KOPT-K1 (cell line): ENCODE measurements around the gene DEDD.
A peak's percentile ranks its signal among the peaks of the same experiment; 100 is the strongest.

Experiments used
- H3K27ac ChIP-seq: fragments of 200-600 bp; sonication (generic); 2 replicates; pipeline ENCODE4 v1.5.1; 2016; ENCODE audit warnings: antibody characterized with exemption, mild to moderate bottlenecking, low read depth, low read length; ENCODE audit not compliant: poor library complexity, severe bottlenecking
- H3K36me3 ChIP-seq: fragments of 200-600 bp; sonication (generic); 2 replicates; pipeline ENCODE4 v1.5.1; 2017; ENCODE audit warnings: antibody characterized with exemption, mild to moderate bottlenecking, low read length, moderate library complexity; ENCODE audit not compliant: insufficient read depth
- H3K9me3 ChIP-seq: fragments of 200-600 bp; sonication (generic); 2 replicates; pipeline ENCODE4 v1.5.1; 2017; ENCODE audit warnings: antibody characterized with exemption, low read length, mild to moderate bottlenecking; ENCODE audit not compliant: insufficient read depth, poor library complexity, severe bottlenecking

Gene DEDD

DNA sequence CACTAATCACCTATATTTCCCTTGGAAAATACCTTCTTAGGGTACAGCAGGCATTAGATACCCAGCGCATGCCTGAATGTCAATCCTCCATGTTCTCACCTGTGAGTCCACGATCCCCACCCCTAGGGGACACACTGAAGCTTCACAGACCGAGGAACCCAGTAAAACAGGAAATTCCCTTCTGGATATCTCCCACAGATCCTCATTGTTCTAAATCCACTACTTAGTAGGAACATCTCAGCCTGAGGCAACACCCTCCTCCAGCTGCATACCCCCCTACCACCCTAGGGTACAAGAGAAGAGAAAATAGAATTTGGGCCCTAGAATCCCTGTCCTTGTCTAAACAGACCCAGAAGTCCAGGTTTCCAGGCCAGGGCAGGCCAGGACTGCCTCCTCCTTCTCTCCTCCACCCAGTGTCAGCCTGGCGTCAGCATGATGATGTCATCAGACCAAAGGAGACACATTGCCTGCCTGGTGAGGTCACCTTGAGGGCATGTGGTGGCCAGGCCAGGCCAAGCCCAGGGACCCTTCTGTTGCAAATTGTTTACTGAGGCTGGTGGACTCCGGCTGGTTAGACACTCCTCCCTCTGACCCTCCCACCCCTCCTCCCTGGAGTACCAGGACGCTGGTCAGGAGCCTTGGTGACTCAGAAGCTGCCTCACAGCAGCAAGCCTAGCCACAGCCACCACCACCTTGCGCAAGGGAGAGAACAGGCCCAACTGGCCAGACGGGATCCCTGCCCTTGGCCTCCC is 49.3 kb downstream of the DEDD start:
- no peak overlapping the region for H3K27ac ChIP-seq
- no peaks in the 10 kb centered on the region for H3K36me3 ChIP-seq
- no peaks in the 10 kb centered on the region for H3K9me3 ChIP-seq

DNA sequence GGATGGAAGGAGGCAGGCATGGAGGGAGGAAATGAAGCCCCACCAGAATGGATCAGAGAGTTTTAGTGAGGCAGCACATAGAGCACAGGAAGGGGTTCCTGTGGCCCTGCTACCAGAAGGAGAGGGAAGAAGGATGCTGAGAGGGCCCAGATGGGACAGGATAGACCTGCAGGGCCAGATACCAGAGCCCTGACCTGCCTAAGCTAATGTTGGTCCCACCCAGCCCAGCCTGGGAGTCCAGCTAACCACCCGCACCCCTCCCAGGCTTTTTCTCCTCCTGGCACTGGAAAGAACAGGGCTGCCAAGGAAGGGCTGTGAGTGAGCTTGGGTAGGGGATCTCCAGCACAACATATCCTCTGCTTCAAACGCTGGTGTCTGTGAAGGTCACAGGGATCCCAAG is 50.0 kb downstream of the DEDD start:
- no peak overlapping the region for H3K27ac ChIP-seq

DNA sequence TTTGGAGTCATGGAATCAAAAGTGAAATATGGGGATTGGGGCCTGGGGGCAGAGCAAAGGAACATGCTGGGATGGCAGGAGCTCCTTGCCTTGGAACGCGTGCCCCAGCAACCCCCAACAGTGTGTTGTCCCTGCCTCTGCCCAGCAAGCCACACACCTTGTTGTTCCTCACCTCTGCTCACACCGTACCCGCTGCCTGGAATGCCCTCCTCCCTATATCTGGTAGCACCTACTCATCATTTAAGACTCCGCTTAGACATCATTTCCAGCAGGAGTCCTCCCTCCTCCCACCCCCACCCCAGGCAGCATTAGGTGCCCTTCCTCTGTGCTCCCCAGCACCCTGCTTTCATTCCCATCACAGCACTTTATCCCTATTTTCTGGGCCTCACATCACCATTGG is 50.9 kb downstream of the DEDD start:
- Histone ChIP-seq H3K27ac (no peak overlapping the region), H3K36me3 (no peaks in the 10 kb centered on the region), H3K9me3 (no peaks in the 10 kb centered on the region)

More for the DNA sequence above, 50.0 kb downstream of the DEDD start:
- no peaks in the 10 kb centered on the region for H3K36me3 ChIP-seq
- no peaks in the 10 kb centered on the region for H3K9me3 ChIP-seq

DNA sequence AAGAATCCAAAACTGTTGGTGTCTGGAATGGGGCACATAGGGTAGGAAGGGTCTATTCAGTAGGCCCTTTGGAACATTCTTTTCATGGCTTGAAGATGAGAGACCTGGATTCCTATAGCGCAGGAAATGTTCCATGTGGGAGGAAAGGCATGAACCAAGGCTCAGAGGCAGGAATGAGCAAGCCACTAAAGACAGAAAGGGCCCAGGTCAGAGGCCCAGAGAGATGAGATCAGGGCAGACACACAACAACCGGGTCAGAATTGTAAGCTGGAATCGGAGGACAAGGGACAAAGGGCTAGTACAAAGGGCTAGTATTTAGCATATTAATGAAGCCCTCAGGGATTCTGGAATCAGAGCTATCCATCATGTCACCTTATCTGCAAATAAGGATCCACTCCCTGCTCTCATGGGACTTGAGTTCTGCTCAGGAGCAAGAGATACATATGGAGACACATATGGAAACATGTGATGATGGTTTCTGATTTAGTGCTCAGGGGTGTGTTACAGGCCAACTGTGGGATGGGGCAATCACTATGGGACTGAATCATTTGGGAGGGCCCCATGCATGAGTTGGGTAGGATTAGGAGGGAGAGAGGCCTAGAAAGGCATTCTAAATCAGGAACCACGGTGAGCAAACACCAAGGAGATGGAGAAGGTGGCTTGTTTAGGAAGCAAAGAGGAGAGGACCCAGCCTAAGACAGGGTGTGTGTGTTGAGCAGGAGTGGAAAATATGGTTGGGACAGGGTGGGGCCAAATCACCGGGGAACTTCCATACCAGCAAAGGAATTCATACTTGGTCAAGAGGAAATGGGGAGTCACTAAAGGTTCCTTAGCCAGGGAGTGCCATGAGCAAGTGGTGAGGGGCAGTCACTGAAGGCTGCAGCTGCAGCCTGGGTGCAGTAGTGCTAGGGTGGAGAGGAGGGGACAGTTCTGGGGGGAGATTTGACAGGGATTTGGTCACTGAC is 51.7 kb downstream of the DEDD start:
- H3K27ac ChIP-seq = no peak overlapping the region
- no peaks in the 10 kb centered on the region for H3K36me3 ChIP-seq
- H3K9me3 ChIP-seq = no peaks in the 10 kb centered on the region

DNA sequence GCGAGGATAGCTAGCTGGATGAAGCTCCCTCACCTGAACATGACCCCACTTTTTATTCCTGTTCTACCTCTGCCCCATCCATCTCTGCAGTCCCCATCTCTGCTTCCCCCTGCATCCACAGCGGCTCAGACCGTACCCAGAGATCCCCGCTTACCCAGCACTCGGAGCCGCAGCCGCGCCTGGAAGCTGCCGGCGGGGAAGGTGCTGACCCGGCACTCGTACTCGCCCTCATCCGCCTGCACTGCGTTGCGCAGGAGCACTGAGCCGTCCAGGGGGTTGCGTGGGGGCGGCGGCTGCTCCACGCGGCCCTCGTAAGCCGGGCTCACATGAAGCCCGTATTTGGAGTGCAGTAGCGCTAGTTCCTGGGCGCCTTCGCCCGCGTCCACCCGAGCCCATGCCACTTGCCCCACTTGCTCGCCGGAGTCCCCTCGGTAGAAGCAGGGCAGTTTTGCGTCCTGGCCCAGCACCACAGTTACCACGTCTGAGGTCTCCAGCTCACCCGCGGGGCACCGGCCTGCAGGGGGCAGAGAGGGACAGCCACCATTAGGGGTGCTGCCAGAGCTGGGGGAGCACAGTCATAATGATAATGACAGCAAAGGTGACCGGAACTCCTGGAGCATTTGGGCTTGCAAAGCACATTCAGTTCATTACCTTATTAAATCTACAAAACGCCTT is 52.9 kb downstream of the DEDD start:
- no peaks in the 10 kb centered on the region for H3K9me3 ChIP-seq
- H3K27ac ChIP-seq = no peak overlapping the region
- no peaks in the 10 kb centered on the region for H3K36me3 ChIP-seq

DNA sequence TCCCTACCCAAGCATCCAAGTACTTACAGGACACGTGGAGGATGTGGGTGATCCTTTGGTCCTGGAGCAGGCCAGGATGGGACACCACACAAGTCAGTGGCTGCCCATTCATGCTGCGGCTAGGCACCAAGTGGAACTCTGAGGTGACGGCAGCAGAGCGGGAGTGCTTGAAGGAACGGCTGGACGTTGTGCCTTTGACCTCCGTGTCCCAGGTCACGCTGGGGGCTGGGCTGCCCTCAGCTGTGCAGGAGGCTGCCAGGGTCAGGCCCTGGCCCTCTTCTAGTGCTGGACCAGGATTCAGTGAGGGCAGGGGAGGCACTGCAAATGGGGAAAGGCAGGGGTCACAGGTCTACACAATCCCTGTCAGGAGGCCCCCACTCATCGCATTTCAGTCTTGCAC is 55.0 kb downstream of the DEDD start:
- Histone ChIP-seq H3K36me3 (no peaks in the 10 kb centered on the region), H3K27ac (no peak overlapping the region), H3K9me3 (no peaks in the 10 kb centered on the region)

DNA sequence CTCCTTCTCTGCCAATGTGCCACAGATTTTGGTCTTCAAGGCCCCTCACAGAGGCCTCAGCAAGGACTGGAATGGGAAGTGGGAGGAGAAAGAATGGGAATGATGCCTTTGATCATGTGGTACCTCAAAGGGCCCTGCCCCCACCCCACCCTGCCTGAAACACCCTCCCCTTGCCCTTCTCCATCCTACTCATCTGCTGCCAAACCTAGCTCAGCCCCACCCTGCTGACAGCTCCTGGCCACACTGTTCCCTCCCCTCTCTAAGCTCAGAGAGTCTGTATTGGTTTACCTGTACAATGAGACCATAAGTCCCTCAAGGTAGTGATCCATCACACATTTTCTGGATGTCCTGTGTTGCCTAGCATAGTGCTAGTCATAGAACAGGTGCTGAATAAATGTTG is 56.1 kb downstream of the DEDD start:
- no peak overlapping the region for H3K27ac ChIP-seq
- no peaks in the 10 kb centered on the region for H3K9me3 ChIP-seq
- no peaks in the 10 kb centered on the region for H3K36me3 ChIP-seq

DNA sequence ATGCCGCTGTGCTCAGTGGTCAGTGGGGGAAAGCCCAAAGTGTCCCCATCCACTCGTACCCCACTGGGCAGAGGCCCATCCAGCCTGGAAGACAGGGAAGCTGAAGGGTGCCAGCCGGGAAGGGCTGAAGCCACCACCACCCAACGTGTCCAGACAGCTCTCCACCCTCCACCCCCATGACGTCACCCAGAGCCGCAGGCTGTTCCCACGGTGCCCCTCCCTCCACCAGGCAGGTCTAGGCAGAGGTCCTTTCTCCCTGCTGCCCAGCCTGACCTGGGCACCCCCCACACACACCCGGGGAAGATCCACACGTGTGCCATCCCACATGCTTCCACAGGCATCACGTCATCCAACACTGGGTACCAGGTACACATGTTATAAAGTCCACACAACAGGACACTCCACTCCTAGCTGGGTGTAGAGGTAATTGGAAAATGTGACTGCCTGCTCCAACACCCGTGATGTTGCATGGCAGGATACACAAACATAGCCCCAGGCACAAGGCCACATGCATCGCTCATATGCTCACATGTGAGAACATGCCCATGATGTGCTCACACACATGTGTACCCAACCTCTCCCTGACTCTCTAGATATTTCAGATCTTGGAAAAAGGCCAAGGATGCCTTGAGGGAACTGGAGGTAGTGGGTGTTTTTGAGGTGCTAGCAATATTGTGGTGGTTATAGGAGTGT is 57.6 kb downstream of the DEDD start:
- Histone ChIP-seq H3K36me3 (no peaks in the 10 kb centered on the region), H3K27ac (no peak overlapping the region), H3K9me3 (no peaks in the 10 kb centered on the region)

DNA sequence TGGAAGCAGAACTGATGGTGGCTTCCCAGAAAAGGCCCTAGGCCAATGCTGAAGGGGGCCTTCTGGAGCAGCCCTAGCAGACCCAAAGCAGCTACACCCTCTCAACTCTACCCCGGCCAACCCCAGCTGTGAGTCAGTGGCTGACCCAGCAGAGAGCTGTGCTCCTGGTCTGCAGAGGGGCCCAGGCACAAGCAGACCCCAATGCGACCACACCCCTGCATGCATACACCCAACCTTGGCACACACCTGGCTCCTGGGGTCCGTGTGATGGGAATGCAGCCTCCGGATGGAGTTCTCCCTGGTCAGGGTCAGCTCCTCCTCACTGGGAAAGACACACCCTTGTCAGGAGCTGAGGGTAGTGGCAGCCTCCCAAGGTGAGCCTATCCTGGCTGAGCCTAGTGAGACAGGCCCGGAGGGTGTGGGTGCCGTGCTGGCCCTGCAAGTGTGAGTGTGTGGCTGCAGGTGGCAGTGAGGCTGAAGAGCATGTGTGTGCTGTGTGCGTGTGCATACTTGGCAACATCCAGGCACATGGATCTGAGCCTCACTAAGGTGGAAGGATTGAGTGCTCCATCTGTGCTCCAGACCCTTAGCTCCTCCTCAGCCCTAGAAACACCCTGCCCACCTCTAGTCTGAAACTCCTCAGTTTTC is 58.9 kb downstream of the DEDD start:
- H3K27ac ChIP-seq = peak overlapping the region; percentile 7
- H3K36me3 ChIP-seq = no peaks in the 10 kb centered on the region

DNA sequence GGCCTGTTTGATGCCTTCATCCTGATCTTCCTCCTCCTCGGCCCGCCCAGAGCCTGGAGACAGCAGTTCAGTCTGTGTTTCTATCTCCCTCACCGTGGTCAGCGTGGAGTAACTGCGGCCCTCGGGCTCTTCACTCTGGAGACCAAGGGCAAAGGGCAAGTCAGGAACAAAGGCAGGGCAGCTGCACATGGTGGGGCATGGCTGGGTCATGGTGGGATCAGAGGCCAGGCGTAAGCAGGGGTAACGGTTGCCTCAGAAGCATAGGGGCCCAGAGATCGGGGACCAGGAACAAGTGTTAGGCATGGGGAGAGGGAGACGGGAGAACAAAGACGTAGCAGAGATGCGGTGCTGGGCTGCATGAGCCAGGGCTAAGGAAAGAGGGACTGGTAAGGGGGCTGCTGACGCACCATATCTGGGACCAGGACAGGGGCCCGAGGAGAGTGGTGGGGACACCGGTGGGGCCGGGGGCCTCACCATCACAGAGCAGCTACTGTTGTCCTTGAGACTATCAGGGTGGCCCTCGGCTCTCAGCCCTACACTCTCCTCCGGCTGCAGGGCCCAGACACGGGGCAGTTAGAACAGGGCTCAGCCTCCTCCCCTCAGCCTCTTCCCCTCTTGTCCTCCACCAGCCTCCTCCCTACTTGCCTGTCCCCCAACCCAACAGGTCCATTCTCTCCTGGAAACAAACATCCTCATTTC is 59.6 kb downstream of the DEDD start:
- Histone ChIP-seq H3K9me3 (no peaks in the 10 kb centered on the region), H3K36me3 (no peaks in the 10 kb centered on the region), H3K27ac (peak overlapping the region; percentile 7)

More for the DNA sequence above, 58.9 kb downstream of the DEDD start:
- no peaks in the 10 kb centered on the region for H3K9me3 ChIP-seq

DNA sequence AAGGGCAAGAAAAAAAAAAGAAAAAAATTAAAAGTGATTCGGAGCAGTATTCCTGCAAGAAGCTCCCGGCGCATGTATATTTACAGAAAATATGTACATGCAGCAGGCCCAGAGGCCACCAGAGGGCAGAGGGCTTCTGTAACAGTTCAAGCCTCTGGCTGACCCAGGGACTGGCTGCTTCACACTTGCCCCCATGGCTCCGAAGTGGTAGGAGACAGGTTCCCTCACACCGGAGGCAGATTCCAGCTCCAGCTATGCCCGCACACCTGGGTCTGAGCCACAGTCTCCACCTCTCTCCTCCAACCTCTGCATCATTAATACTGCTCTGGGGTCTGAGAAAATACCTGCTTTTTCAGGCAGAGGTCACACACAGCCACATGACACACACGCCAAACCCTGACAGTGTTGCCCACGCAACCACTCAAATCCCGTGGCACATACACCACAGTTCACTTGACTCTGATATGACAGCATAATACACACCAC is 60.5 kb downstream of the DEDD start:
- H3K27ac ChIP-seq = peak overlapping the region; percentile 0
- H3K9me3 ChIP-seq = no peaks in the 10 kb centered on the region
- H3K36me3 ChIP-seq = peaks cover 3% of the 10 kb centered on the region
